ENCODE data around the gene PCBP3.
"Not testable (repeated sequence)": the region's sequence is repeated elsewhere in the genome, so short reads cannot be mapped to it uniquely, and the experiment has no call there.

The PCBP3 gene

GRCh38 chr21:45838634-45839033 lies 195.1 kb downstream of the PCBP3 start:
- H3K27ac Mint-ChIP-seq, result no peak overlapping the region
- no peaks in the 10 kb centered on the region for H3K4me1 Mint-ChIP-seq
- H3K4me3 Mint-ChIP-seq, result no peak overlapping the region
- peaks cover 10% of the 10 kb centered on the region for H3K36me3 Mint-ChIP-seq
- H3K27me3 Mint-ChIP-seq, result no peaks in the 10 kb centered on the region
- H3K9me3 Mint-ChIP-seq, result peaks cover 6% of the 10 kb centered on the region

GRCh38 chr21:45839274-45839673 lies 195.7 kb downstream of the PCBP3 start:
- no peaks in the 10 kb centered on the region for H3K4me1 Mint-ChIP-seq
- H3K27ac Mint-ChIP-seq, result no peak overlapping the region
- H3K4me3 Mint-ChIP-seq, result no peak overlapping the region
- no peaks in the 10 kb centered on the region for H3K27me3 Mint-ChIP-seq
- H3K9me3 Mint-ChIP-seq, result peaks cover 6% of the 10 kb centered on the region
- peaks cover 10% of the 10 kb centered on the region for H3K36me3 Mint-ChIP-seq

GRCh38 chr21:45841033-45841432 lies 197.5 kb downstream of the PCBP3 start:
- no peak overlapping the region for H3K27ac Mint-ChIP-seq
- H3K27me3 Mint-ChIP-seq, result no peaks in the 10 kb centered on the region
- H3K36me3 Mint-ChIP-seq, result peaks cover 10% of the 10 kb centered on the region
- no peak overlapping the region for H3K4me3 Mint-ChIP-seq
- H3K9me3 Mint-ChIP-seq, result peaks cover 6% of the 10 kb centered on the region
- peaks cover 10% of the 10 kb centered on the region for H3K4me1 Mint-ChIP-seq

GRCh38 chr21:45843426-45843825 lies 199.9 kb downstream of the PCBP3 start:
- Mint-ChIP-seq H3K4me1 (peaks cover 13% of the 10 kb centered on the region), H3K27ac (no peak overlapping the region), H3K36me3 (peaks cover 10% of the 10 kb centered on the region), H3K27me3 (no peaks in the 10 kb centered on the region), H3K4me3 (no peak overlapping the region), H3K9me3 (peaks cover 6% of the 10 kb centered on the region)

GRCh38 chr21:45844181-45844580 lies 200.7 kb downstream of the PCBP3 start:
- Mint-ChIP-seq H3K36me3 (peaks cover 10% of the 10 kb centered on the region), H3K4me3 (no peak overlapping the region), H3K9me3 (peaks cover 6% of the 10 kb centered on the region), H3K27me3 (no peaks in the 10 kb centered on the region), H3K27ac (no peak overlapping the region), H3K4me1 (peaks cover 13% of the 10 kb centered on the region)

GRCh38 chr21:45845063-45845769 lies 201.7 kb downstream of the PCBP3 start:
- Mint-ChIP-seq H3K27me3 (no peaks in the 10 kb centered on the region), H3K36me3 (peaks cover 10% of the 10 kb centered on the region)

GRCh38 chr21:45845770-45846090 lies 202.2 kb downstream of the PCBP3 start:
- Mint-ChIP-seq H3K9me3 (peaks cover 6% of the 10 kb centered on the region), H3K27ac (no peak overlapping the region), H3K4me3 (no peak overlapping the region), H3K36me3 (peaks cover 10% of the 10 kb centered on the region), H3K4me1 (peaks cover 13% of the 10 kb centered on the region), H3K27me3 (no peaks in the 10 kb centered on the region)

More at GRCh38 chr21:45845063-45845769, 201.7 kb downstream of the PCBP3 start:
- Mint-ChIP-seq H3K4me1 (peaks cover 13% of the 10 kb centered on the region), H3K27ac (no peak overlapping the region), H3K9me3 (peaks cover 6% of the 10 kb centered on the region), H3K4me3 (no peak overlapping the region)

GRCh38 chr21:45846373-45847160 lies 203.0 kb downstream of the PCBP3 start:
- Mint-ChIP-seq H3K36me3 (peaks cover 4% of the 10 kb centered on the region), H3K9me3 (no peaks in the 10 kb centered on the region), H3K27me3 (no peaks in the 10 kb centered on the region), H3K4me3 (no peak overlapping the region), H3K27ac (no peak overlapping the region), H3K4me1 (peaks cover 13% of the 10 kb centered on the region)

- peaks cover 13% of the 10 kb centered on the region for H3K4me1 Mint-ChIP-seq
- H3K36me3 Mint-ChIP-seq, result no peaks in the 10 kb centered on the region
- no peak overlapping the region for H3K27ac Mint-ChIP-seq
- H3K4me3 Mint-ChIP-seq, result no peak overlapping the region
- no peaks in the 10 kb centered on the region for H3K27me3 Mint-ChIP-seq
- no peaks in the 10 kb centered on the region for H3K9me3 Mint-ChIP-seq
These were observed 204.3 kb downstream of the PCBP3 start for GRCh38 chr21:45847870-45848269.

GRCh38 chr21:45848331-45848730 lies 204.8 kb downstream of the PCBP3 start:
- no peaks in the 10 kb centered on the region for H3K36me3 Mint-ChIP-seq
- no peaks in the 10 kb centered on the region for H3K27me3 Mint-ChIP-seq
- H3K27ac Mint-ChIP-seq, result no peak overlapping the region
- peaks cover 13% of the 10 kb centered on the region for H3K4me1 Mint-ChIP-seq
- no peaks in the 10 kb centered on the region for H3K9me3 Mint-ChIP-seq
- no peak overlapping the region for H3K4me3 Mint-ChIP-seq

- no peaks in the 10 kb centered on the region for H3K36me3 Mint-ChIP-seq
- no peak overlapping the region for H3K4me3 Mint-ChIP-seq
- no peak overlapping the region for H3K27ac Mint-ChIP-seq
- H3K9me3 Mint-ChIP-seq, result no peaks in the 10 kb centered on the region
- H3K4me1 Mint-ChIP-seq, result peaks cover 13% of the 10 kb centered on the region
- no peaks in the 10 kb centered on the region for H3K27me3 Mint-ChIP-seq
These were observed 205.3 kb downstream of the PCBP3 start for GRCh38 chr21:45848805-45849204.

GRCh38 chr21:45849651-45850050 lies 206.1 kb downstream of the PCBP3 start:
- Mint-ChIP-seq H3K27me3 (no peaks in the 10 kb centered on the region), H3K4me3 (no peak overlapping the region), H3K36me3 (no peaks in the 10 kb centered on the region), H3K27ac (no peak overlapping the region), H3K4me1 (peaks cover 13% of the 10 kb centered on the region), H3K9me3 (no peaks in the 10 kb centered on the region)

GRCh38 chr21:45850181-45850580 lies 206.7 kb downstream of the PCBP3 start:
- Mint-ChIP-seq H3K9me3 (no peaks in the 10 kb centered on the region), H3K4me3 (no peak overlapping the region), H3K4me1 (peaks cover 9% of the 10 kb centered on the region), H3K27me3 (no peaks in the 10 kb centered on the region), H3K27ac (no peak overlapping the region), H3K36me3 (no peaks in the 10 kb centered on the region)

- H3K4me3 Mint-ChIP-seq, H3K4me1 Mint-ChIP-seq, H3K27ac Mint-ChIP-seq, H3K36me3 Mint-ChIP-seq, H3K27me3 Mint-ChIP-seq, H3K9me3 Mint-ChIP-seq: not testable (repeated sequence)
These were observed 208.9 kb downstream of the PCBP3 start for GRCh38 chr21:45852386-45852785.

GRCh38 chr21:45852886-45853400 lies 209.4 kb downstream of the PCBP3 start:
- Mint-ChIP-seq H3K4me1 (no peaks in the 10 kb centered on the region), H3K36me3 (no peaks in the 10 kb centered on the region), H3K27ac (no peak overlapping the region), H3K27me3 (no peaks in the 10 kb centered on the region), H3K9me3 (no peaks in the 10 kb centered on the region), H3K4me3 (no peak overlapping the region)

- Mint-ChIP-seq H3K4me3 (no peak overlapping the region), H3K4me1 (no peaks in the 10 kb centered on the region), H3K9me3 (no peaks in the 10 kb centered on the region), H3K27ac (no peak overlapping the region), H3K36me3 (no peaks in the 10 kb centered on the region), H3K27me3 (no peaks in the 10 kb centered on the region)
These were observed 210.3 kb downstream of the PCBP3 start for GRCh38 chr21:45853703-45854342.
